Heart left ventricle (tissue), 13 donors: Measurements from ENCODE around the gene SCAMP4.

Experiments used
- POLR2A ChIP-seq, 2 donors: fragments of 450-650 bp; IDR thresholded peaks; one replicate each; pipeline ENCODE4 v1.6.1; 2017; ENCODE audit warnings: antibody characterized with exemption in 2 of 2, mild to moderate bottlenecking in 2 of 2, moderate library complexity in 2 of 2
- TF ChIP-seq, protein P1 (sequence below), 12 donors: fragments of 200-600 bp; sonication (generic) in 4 of 12; IDR thresholded peaks; one replicate each; pipeline versions ENCODE4 v1.5.0 to v1.8.0; 2018 to 2022; ENCODE audit warnings: antibody characterized with exemption in 12 of 12, mild to moderate bottlenecking in 5 of 12
- donor health status: ischemic (EF 13 %, LVEDD 7.1; RV severe dilation, severe dysfunction).
- donor health status: DM: no; HTN: yes; CAD: no.
- donor health status: DM: no; HTN: no; CAD: no.
- donor health status: ischemic (EF 25% LVEDD 6.9; RV normal size, moderate dysfunction).
- donor health status: ischemic (EF 25% LVEDD 5.7; RV mildly dilated, moderate dysfunction).
- donor health status: ischemic (EF 35%, LVEDD 5.7; RV mildly dilated, moderate dysfunction).
- donor health status: nonischemic (EF 11% LVEDD 7.7; RV severe dilation, severe dysfunction).
- donor health status: DM: yes; HTN: yes; CAD: no.
- donor health status: PGD.
- donor health status: ischemic (EF 29% LVEDD 5.4; RV normal size, mild dysfunction).
- donor health status: nonischemic (EF 23%, LVEDD 6.1; RV moderate dilation, normal function).

DNA sequence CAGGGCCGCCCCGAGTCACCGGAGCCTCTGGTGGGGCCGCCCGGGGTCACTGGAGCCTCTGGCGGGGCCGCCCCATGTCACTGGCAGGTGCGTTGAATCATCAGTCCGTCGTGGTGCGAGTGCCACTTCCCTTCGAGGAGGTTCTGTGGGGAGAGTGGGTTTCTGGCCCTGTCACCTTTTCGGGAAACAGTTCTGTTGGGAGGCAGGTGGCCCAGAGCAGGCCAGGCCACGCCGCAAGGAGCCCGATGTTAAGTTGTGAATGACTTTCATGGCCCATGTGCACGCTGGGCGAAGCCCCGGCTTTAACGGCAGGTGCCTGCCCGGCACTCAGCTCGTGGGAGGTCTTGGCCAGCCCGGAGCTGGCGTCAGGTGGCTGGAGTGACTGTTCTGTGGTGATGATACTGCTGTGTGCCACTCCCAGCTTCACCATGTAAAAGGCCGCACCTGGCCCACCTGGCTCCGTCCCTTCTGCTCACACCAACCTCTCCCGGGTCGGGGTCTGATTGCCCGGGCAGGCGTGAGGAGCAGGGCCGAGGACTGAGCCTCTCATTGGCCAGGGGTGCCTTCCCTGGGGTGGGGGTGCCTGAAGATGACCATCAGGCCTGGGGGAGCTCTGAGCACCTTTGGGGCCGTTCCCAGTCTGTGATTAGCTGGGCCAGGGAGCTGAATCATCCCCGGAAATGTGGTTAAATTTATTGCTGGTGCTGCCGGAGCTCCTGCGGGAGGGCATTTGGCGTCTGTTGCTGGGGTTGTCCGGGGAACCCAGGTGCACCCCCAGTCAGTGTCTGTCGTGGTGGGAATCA, 65.0 kb downstream of the SCAMP4 start:
- TF ChIP-seq, protein P1, sequence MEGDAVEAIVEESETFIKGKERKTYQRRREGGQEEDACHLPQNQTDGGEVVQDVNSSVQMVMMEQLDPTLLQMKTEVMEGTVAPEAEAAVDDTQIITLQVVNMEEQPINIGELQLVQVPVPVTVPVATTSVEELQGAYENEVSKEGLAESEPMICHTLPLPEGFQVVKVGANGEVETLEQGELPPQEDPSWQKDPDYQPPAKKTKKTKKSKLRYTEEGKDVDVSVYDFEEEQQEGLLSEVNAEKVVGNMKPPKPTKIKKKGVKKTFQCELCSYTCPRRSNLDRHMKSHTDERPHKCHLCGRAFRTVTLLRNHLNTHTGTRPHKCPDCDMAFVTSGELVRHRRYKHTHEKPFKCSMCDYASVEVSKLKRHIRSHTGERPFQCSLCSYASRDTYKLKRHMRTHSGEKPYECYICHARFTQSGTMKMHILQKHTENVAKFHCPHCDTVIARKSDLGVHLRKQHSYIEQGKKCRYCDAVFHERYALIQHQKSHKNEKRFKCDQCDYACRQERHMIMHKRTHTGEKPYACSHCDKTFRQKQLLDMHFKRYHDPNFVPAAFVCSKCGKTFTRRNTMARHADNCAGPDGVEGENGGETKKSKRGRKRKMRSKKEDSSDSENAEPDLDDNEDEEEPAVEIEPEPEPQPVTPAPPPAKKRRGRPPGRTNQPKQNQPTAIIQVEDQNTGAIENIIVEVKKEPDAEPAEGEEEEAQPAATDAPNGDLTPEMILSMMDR (IDR thresholded peaks at IDR 0.05): no peak
- TF ChIP-seq POLR2A (IDR thresholded peaks at IDR 0.05): no peak
